Dedifferentiated amniotic fluid mesenchymal stem cell (primary cell): ENCODE data around the gene FAM124A.

ENCODE experiments used
- DNase-seq: peaks from one replicate; pipeline ENCODE4 v3.0.0-alpha.2; 2016; ENCODE audit errors: extremely low spot score

The FAM124A gene

GRCh38 chr13:51305271-51305967, 83.2 kb downstream of the FAM124A start:
- DNase-seq, result no peak

- no peak for DNase-seq
Measured at GRCh38 chr13:51308781-51309180, 86.6 kb downstream of the FAM124A start.

- no peak for DNase-seq
Measured at GRCh38 chr13:51311231-51311630, 89.0 kb downstream of the FAM124A start.

- DNase-seq, result no peak
Measured at GRCh38 chr13:51311957-51312520, 89.8 kb downstream of the FAM124A start.

GRCh38 chr13:51313619-51314018, 91.4 kb downstream of the FAM124A start:
- no peak for DNase-seq

GRCh38 chr13:51317262-51317661, 95.1 kb downstream of the FAM124A start:
- no peak for DNase-seq

GRCh38 chr13:51318015-51318414, 95.8 kb downstream of the FAM124A start:
- DNase-seq, result no peak

- DNase-seq, result no peak
Measured at GRCh38 chr13:51318876-51319275, 96.7 kb downstream of the FAM124A start.

- no peak for DNase-seq
Measured at GRCh38 chr13:51321836-51322235, 99.6 kb downstream of the FAM124A start.

- DNase-seq, result no peak
Measured at GRCh38 chr13:51322826-51323225, 100.6 kb downstream of the FAM124A start.

- no peak for DNase-seq
Measured at GRCh38 chr13:51323824-51324511, 101.8 kb downstream of the FAM124A start.

- DNase-seq, result no peak
Measured at GRCh38 chr13:51324714-51325420, 102.7 kb downstream of the FAM124A start.

- DNase-seq, result no peak
Measured at GRCh38 chr13:51325837-51326236, 103.6 kb downstream of the FAM124A start.

- no peak for DNase-seq
Measured at GRCh38 chr13:51326777-51327176, 104.6 kb downstream of the FAM124A start.

GRCh38 chr13:51327961-51328360, 105.8 kb downstream of the FAM124A start:
- DNase-seq, result no peak

- DNase-seq, result no peak
Measured at GRCh38 chr13:51328488-51328887, 106.3 kb downstream of the FAM124A start.

- no peak for DNase-seq
Measured at GRCh38 chr13:51329606-51330005, 107.4 kb downstream of the FAM124A start.

GRCh38 chr13:51330791-51331190, 108.6 kb downstream of the FAM124A start:
- DNase-seq, result no peak

- no peak for DNase-seq
Measured at GRCh38 chr13:51331354-51331861, 109.2 kb downstream of the FAM124A start.

- no peak for DNase-seq
Measured at GRCh38 chr13:51332566-51333361, 110.6 kb downstream of the FAM124A start.

- no peak for DNase-seq
Measured at GRCh38 chr13:51333421-51333820, 111.2 kb downstream of the FAM124A start.
